Islet of Langerhans (tissue), 1 donor: Measurements from ENCODE around the gene PSMC2.
"Not testable (repeated sequence)": the region's sequence is repeated elsewhere in the genome, so short reads cannot be mapped to it uniquely, and the experiment has no call there.

Source experiments
- FAIRE-seq: peaks from one replicate; lab custom pipeline; 2011; peaks lifted over from hg19 to GRCh38; lab: Jason Lieb, UNC

The PSMC2 gene

GRCh38 chr7:103379270-103379975 lies 32.0 kb downstream of the PSMC2 start:
- FAIRE-seq: no peak

GRCh38 chr7:103380395-103381191 lies 33.1 kb downstream of the PSMC2 start:
- no peak for FAIRE-seq

- FAIRE-seq: no peak
Observed at GRCh38 chr7:103381280-103382031, 34.0 kb downstream of the PSMC2 start.

- FAIRE-seq: no peak
Observed at GRCh38 chr7:103382032-103382402, 34.6 kb downstream of the PSMC2 start.

GRCh38 chr7:103387242-103387641 lies 39.8 kb downstream of the PSMC2 start:
- FAIRE-seq: no peak

- no peak for FAIRE-seq
Observed at GRCh38 chr7:103388469-103389140, 41.2 kb downstream of the PSMC2 start.

GRCh38 chr7:103389263-103389662 lies 41.8 kb downstream of the PSMC2 start:
- FAIRE-seq: no peak

GRCh38 chr7:103391150-103391549 lies 43.7 kb downstream of the PSMC2 start:
- no peak for FAIRE-seq

- no peak for FAIRE-seq
Observed at GRCh38 chr7:103391976-103392375, 44.5 kb downstream of the PSMC2 start.

GRCh38 chr7:103394566-103394965 lies 47.1 kb downstream of the PSMC2 start:
- FAIRE-seq: no peak

- no peak for FAIRE-seq
Observed at GRCh38 chr7:103395071-103395470, 47.6 kb downstream of the PSMC2 start.

- FAIRE-seq: no peak
Observed at GRCh38 chr7:103396471-103396870, 49.0 kb downstream of the PSMC2 start.

GRCh38 chr7:103398483-103399127 lies 51.2 kb downstream of the PSMC2 start:
- no peak for FAIRE-seq

- not testable (repeated sequence) for FAIRE-seq
Observed at GRCh38 chr7:103399687-103400086, 52.2 kb downstream of the PSMC2 start.

GRCh38 chr7:103405789-103406613 lies 58.6 kb downstream of the PSMC2 start:
- not testable (repeated sequence) for FAIRE-seq

GRCh38 chr7:103412151-103412550 lies 64.7 kb downstream of the PSMC2 start:
- FAIRE-seq: no peak

- FAIRE-seq: no peak
Observed at GRCh38 chr7:103413407-103413806, 66.0 kb downstream of the PSMC2 start.

GRCh38 chr7:103418241-103418640 lies 70.8 kb downstream of the PSMC2 start:
- no peak for FAIRE-seq
